ENCODE measurements around the gene DEFB116. TPM values are rescaled to one million over a fixed set of nuclear protein-coding genes. Genes with fewer than 3 reads are reported as not detected.
"Not testable (repeated sequence)": the region's sequence is repeated elsewhere in the genome, so short reads cannot be mapped to it uniquely, and the experiment has no call there.

DEFB116 gene
- not detected in 2 replicates for total RNA-seq
- long read RNA-seq, result 0 reads

- Mint-ChIP-seq H3K27ac (ENCODE audit: unreplicated experiment) (no peak within 1 kb of the TSS), H3K4me3 (no peak within 1 kb of the TSS), H3K36me3 (ENCODE audit: low read depth) (peaks cover 15% of the 10 kb centered on the region), H3K27me3 (ENCODE audit: low read depth) (no peaks in the 10 kb centered on the region), H3K4me1 (no peaks in the 10 kb centered on the region), H3K9me3 (peaks cover 38% of the 10 kb centered on the region)
- no peak for TF ChIP-seq CTCF (conservative IDR thresholded peaks at IDR 0.05)
- no peak for DNase-seq (ENCODE audit: low read depth, low spot score)
Observed at GRCh38 chr20:31308535-31309162, at the start of gene DEFB116. DEFB116 (minus strand) TSS chr20:31308585; CDS start chr20:31308585, 0 bp downstream.

GRCh38 chr20:31355981-31356380, 47.6 kb upstream of the DEFB116 start:
- H3K27ac Mint-ChIP-seq (ENCODE audit: unreplicated experiment), result no peak overlapping the region
- no peak overlapping the region for H3K4me3 Mint-ChIP-seq
- H3K9me3 Mint-ChIP-seq, result peaks cover 26% of the 10 kb centered on the region
- H3K27me3 Mint-ChIP-seq (ENCODE audit: low read depth), result no peaks in the 10 kb centered on the region
- peaks cover 2% of the 10 kb centered on the region for H3K36me3 Mint-ChIP-seq (ENCODE audit: low read depth)
- DNase-seq (ENCODE audit: low read depth, low spot score), result no peak
- TF ChIP-seq CTCF (conservative IDR thresholded peaks at IDR 0.05), result no peak
- H3K4me1 Mint-ChIP-seq, result no peaks in the 10 kb centered on the region

GRCh38 chr20:31341470-31341869, 33.1 kb upstream of the DEFB116 start:
- no peaks in the 10 kb centered on the region for H3K27me3 Mint-ChIP-seq (ENCODE audit: low read depth)
- no peak overlapping the region for H3K4me3 Mint-ChIP-seq
- no peaks in the 10 kb centered on the region for H3K4me1 Mint-ChIP-seq
- no peak for TF ChIP-seq CTCF (conservative IDR thresholded peaks at IDR 0.05)
- H3K36me3 Mint-ChIP-seq (ENCODE audit: low read depth), result no peaks in the 10 kb centered on the region
- no peak for DNase-seq (ENCODE audit: low read depth, low spot score)
- H3K27ac Mint-ChIP-seq (ENCODE audit: unreplicated experiment), result no peak overlapping the region
- peaks cover 18% of the 10 kb centered on the region for H3K9me3 Mint-ChIP-seq

GRCh38 chr20:31330893-31331292, 22.5 kb upstream of the DEFB116 start:
- H3K4me3 Mint-ChIP-seq, result no peak overlapping the region
- TF ChIP-seq CTCF (conservative IDR thresholded peaks at IDR 0.05), result no peak
- H3K27ac Mint-ChIP-seq (ENCODE audit: unreplicated experiment), result no peak overlapping the region
- H3K36me3 Mint-ChIP-seq (ENCODE audit: low read depth), result peaks cover 9% of the 10 kb centered on the region
- H3K4me1 Mint-ChIP-seq, result no peaks in the 10 kb centered on the region
- DNase-seq (ENCODE audit: low read depth, low spot score), result no peak
- no peaks in the 10 kb centered on the region for H3K27me3 Mint-ChIP-seq (ENCODE audit: low read depth)
- peaks cover 25% of the 10 kb centered on the region for H3K9me3 Mint-ChIP-seq

GRCh38 chr20:31322504-31322903, 14.1 kb upstream of the DEFB116 start:
- H3K27me3 Mint-ChIP-seq (ENCODE audit: low read depth), result no peaks in the 10 kb centered on the region
- peaks cover 7% of the 10 kb centered on the region for H3K36me3 Mint-ChIP-seq (ENCODE audit: low read depth)
- no peak for DNase-seq (ENCODE audit: low read depth, low spot score)
- H3K27ac Mint-ChIP-seq (ENCODE audit: unreplicated experiment), result no peak overlapping the region
- no peak overlapping the region for H3K4me3 Mint-ChIP-seq
- TF ChIP-seq CTCF (conservative IDR thresholded peaks at IDR 0.05), result no peak
- no peaks in the 10 kb centered on the region for H3K4me1 Mint-ChIP-seq
- peaks cover 51% of the 10 kb centered on the region for H3K9me3 Mint-ChIP-seq

- Mint-ChIP-seq H3K9me3 (peaks cover 59% of the 10 kb centered on the region), H3K36me3 (ENCODE audit: low read depth) (peaks cover 30% of the 10 kb centered on the region)
- not testable (repeated sequence) for H3K27ac Mint-ChIP-seq (ENCODE audit: unreplicated experiment); H3K4me3 Mint-ChIP-seq; H3K4me1 Mint-ChIP-seq; H3K27me3 Mint-ChIP-seq (ENCODE audit: low read depth); DNase-seq (ENCODE audit: low read depth, low spot score)
Observed at GRCh38 chr20:31284964-31285363, 23.4 kb downstream of the DEFB116 start.

All from neural crest cell (in vitro differentiated cells).